ENCODE data around the gene SKI.

Gene SKI

DNA sequence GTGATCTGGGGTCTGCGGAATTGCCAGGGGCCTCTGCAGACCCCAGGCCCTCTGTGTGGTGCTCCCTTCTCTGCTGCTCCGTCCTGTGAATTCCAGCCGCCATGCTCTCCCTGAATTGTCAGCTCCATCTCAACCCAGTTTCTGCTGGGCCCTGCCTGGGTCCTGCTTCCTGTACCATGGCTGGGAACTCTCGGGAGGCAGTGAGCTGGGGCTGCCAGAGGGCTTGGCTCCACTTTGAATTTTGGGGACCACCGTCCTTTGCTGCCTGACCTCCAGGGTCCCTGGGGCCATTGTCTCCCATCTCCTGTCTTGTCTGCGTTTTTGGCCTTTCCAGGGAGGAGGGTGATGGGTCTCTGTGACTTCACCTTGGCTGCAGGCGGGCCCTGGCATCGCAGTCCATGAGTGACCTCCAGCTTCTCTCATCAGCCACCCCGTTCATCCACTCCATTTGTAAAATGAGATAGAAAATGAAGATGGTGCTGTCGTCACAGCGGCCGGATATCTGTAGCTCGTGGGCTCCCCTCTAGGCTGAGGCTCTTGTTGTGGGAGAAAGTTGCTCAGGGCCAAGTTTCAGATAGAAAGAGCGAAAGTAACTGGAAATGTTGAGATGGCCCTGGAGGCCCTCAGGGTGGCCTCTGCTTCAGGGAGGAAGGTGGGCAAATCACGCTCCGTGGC is 38.3 kb downstream of the SKI start:
- Histone ChIP-seq H3K9me3 (ENCODE audit: control insufficient read depth, insufficient read depth, low read length) (no peaks in the 10 kb centered on the region), H3F3A (ENCODE audit: control insufficient read depth, insufficient read depth) (no peaks in the 10 kb centered on the region), H3K4me1 (ENCODE audit: control insufficient read depth, low read length) (no peaks in the 10 kb centered on the region), H3K27me3 (ENCODE audit: control insufficient read depth, low read length) (no peaks in the 10 kb centered on the region), H4K20me1 (ENCODE audit: control insufficient read depth, insufficient read depth, low read depth, low read length) (no peaks in the 10 kb centered on the region), H3K27ac (ENCODE audit: low read depth, low read length) (no peak overlapping the region), H3K36me3 (ENCODE audit: control insufficient read depth, low read length) (no peaks in the 10 kb centered on the region), H3K9me2 (replicated peaks; ENCODE audit: control insufficient read depth, low read length) (no peaks in the 10 kb centered on the region), H3K4me2 (ENCODE audit: low read length) (no peak overlapping the region), H3K79me2 (ENCODE audit: control insufficient read depth, low read length) (no peaks in the 10 kb centered on the region), H3K4me3 (ENCODE audit: low read length) (no peak overlapping the region)
- TF ChIP-seq EZH2phosphoT487 (IDR thresholded peaks at IDR 0.05; ENCODE audit: borderline replicate concordance, low read length) (no peak), CTCF (IDR thresholded peaks at IDR 0.05; ENCODE audit: low read depth, low read length, poor library complexity, severe bottlenecking) (no peak)

GRCh38 chr1:2267051-2267830 is 39.1 kb downstream of the SKI start:
- Histone ChIP-seq H3K4me1 (ENCODE audit: control insufficient read depth, low read length) (no peaks in the 10 kb centered on the region), H3K79me2 (ENCODE audit: control insufficient read depth, low read length) (no peaks in the 10 kb centered on the region), H4K20me1 (ENCODE audit: control insufficient read depth, insufficient read depth, low read depth, low read length) (no peaks in the 10 kb centered on the region), H3K4me3 (ENCODE audit: low read length) (no peak overlapping the region), H3K9me3 (ENCODE audit: control insufficient read depth, insufficient read depth, low read length) (no peaks in the 10 kb centered on the region), H3K4me2 (ENCODE audit: low read length) (no peak overlapping the region), H3K27me3 (ENCODE audit: control insufficient read depth, low read length) (no peaks in the 10 kb centered on the region), H3K27ac (ENCODE audit: low read depth, low read length) (no peak overlapping the region), H3F3A (ENCODE audit: control insufficient read depth, insufficient read depth) (no peaks in the 10 kb centered on the region), H3K9me2 (replicated peaks; ENCODE audit: control insufficient read depth, low read length) (no peaks in the 10 kb centered on the region), H3K36me3 (ENCODE audit: control insufficient read depth, low read length) (no peaks in the 10 kb centered on the region)
- TF ChIP-seq CTCF (IDR thresholded peaks at IDR 0.05; ENCODE audit: low read depth, low read length, poor library complexity, severe bottlenecking): no peak
- TF ChIP-seq EZH2phosphoT487 (IDR thresholded peaks at IDR 0.05; ENCODE audit: borderline replicate concordance, low read length): no peak

DNA sequence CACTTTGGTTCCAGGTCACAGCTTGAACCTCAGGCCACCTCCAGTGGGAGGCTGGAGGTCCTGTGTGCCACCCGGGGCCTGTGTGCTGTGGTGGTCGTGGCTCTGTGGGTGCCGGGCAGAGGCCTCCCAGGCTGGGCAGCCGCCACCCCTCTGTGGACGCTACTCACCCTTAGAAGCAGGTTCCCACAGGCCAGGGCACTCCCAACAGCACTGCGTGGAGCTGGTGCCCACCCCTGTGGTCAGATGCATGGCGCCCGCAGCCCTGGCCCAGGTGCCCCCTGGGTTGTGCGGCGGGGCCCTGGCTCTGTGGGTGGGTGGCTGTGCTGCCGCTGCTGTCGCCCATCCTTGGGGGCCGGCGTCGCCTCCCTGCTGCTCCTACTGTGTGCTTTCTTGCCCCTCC is 39.7 kb downstream of the SKI start:
- Histone ChIP-seq H3K27ac (ENCODE audit: low read depth, low read length) (no peak overlapping the region), H3K9me2 (replicated peaks; ENCODE audit: control insufficient read depth, low read length) (no peaks in the 10 kb centered on the region)

More for the DNA sequence above, 39.7 kb downstream of the SKI start:
- Histone ChIP-seq H3K4me2 (ENCODE audit: low read length) (no peak overlapping the region), H3K9me3 (ENCODE audit: control insufficient read depth, insufficient read depth, low read length) (no peaks in the 10 kb centered on the region), H3F3A (ENCODE audit: control insufficient read depth, insufficient read depth) (no peaks in the 10 kb centered on the region), H3K4me1 (ENCODE audit: control insufficient read depth, low read length) (no peaks in the 10 kb centered on the region), H3K4me3 (ENCODE audit: low read length) (no peak overlapping the region), H3K27me3 (ENCODE audit: control insufficient read depth, low read length) (no peaks in the 10 kb centered on the region), H3K79me2 (ENCODE audit: control insufficient read depth, low read length) (no peaks in the 10 kb centered on the region), H3K36me3 (ENCODE audit: control insufficient read depth, low read length) (no peaks in the 10 kb centered on the region), H4K20me1 (ENCODE audit: control insufficient read depth, insufficient read depth, low read depth, low read length) (no peaks in the 10 kb centered on the region)
- TF ChIP-seq EZH2phosphoT487 (IDR thresholded peaks at IDR 0.05; ENCODE audit: borderline replicate concordance, low read length): no peak
- TF ChIP-seq CTCF (IDR thresholded peaks at IDR 0.05; ENCODE audit: low read depth, low read length, poor library complexity, severe bottlenecking): no peak
